Endothelial cell of umbilical vein (primary cell): ENCODE data around the gene DNAJB5. TPM values are rescaled to one million over a fixed set of nuclear protein-coding genes. Genes with fewer than 3 reads are reported as not detected.

Experiments
- BruUV-seq: library from RNA; stranded (reverse); fragments of 400-500 nt; replicated peaks from 2 replicates; lab custom pipeline; 2021; lab: Mats Ljungman, UMichigan
- CTCF ChIA-PET: fragments of 300-600, 350-600 bp; sonication (Branson Sonifier 250); formaldehyde crosslinking; loops from one replicate; lab custom pipeline; 2021; ENCODE audit warnings: antibody characterized with exemption, inconsistent platforms; lab: Charles Lee
- POLR2A ChIA-PET: fragments of 300-600, 350-600 bp; sonication (Branson Sonifier 250); formaldehyde crosslinking; loops from one replicate; lab custom pipeline; 2021; ENCODE audit warnings: antibody characterized with exemption, inconsistent platforms; lab: Charles Lee
- DNase-seq: peaks from one replicate; pipeline ENCODE4 v3.0.0-alpha.2; 2011; ENCODE audit warnings: low read depth, low spot score
- FAIRE-seq: peaks from 2 replicates; lab custom pipeline; 2011; peaks lifted over from hg19 to GRCh38; lab: Jason Lieb, UNC
- H2AFZ ChIP-seq: 2 replicates; pipeline ENCODE4 v1.6.0; 2012; ENCODE audit warnings: low read depth, low read length, control low read depth, inconsistent platforms
- H3K27ac ChIP-seq: 2 replicates; pipeline ENCODE4 v1.5.1; 2011; ENCODE audit warnings: low read depth, mild to moderate bottlenecking, control low read depth, low read length, moderate library complexity; ENCODE audit not compliant: insufficient read depth
- H3K27me3 ChIP-seq, 2 experiments: 2 replicates each; pipeline versions ENCODE4 v1.6.0 to v1.6.1; 2011; ENCODE audit warnings: low read length in 2 of 2, mixed read lengths in 1 of 2; ENCODE audit not compliant: control insufficient read depth in 2 of 2, insufficient read depth in 2 of 2
- H3K36me3 ChIP-seq, 2 experiments: 2 replicates in 1 of 2; 3 replicates in 1 of 2; pipeline ENCODE4 v1.5.1; 2011; ENCODE audit warnings: low read length in 2 of 2, mild to moderate bottlenecking in 1 of 2, moderate library complexity in 1 of 2; ENCODE audit not compliant: control insufficient read depth in 2 of 2, insufficient read depth in 2 of 2; ENCODE audit errors: extremely low read depth in 1 of 2
- H3K4me1 ChIP-seq: 3 replicates; pipeline ENCODE4 v1.5.1; 2011; ENCODE audit warnings: mild to moderate bottlenecking, low read length; ENCODE audit not compliant: control insufficient read depth, insufficient read depth; ENCODE audit errors: extremely low read depth
- H3K4me2 ChIP-seq: 2 replicates; pipeline ENCODE4 v1.6.1; 2011; ENCODE audit warnings: low read length, control low read depth, mixed read lengths; ENCODE audit not compliant: insufficient read depth
- H3K4me3 ChIP-seq, 3 experiments: fragments of 200-600 bp in 1 of 3; sonication (generic), shearing (Covaris generic) in 1 of 3; replicated peaks in 1 of 3; 2 replicates each; pipeline ENCODE4 v1.5.1; 2011 to 2016; ENCODE audit warnings: control low read depth in 3 of 3, low read length in 3 of 3, mild to moderate bottlenecking in 2 of 3, inconsistent platforms in 1 of 3, low read depth in 1 of 3, moderate library complexity in 1 of 3; ENCODE audit not compliant: insufficient read depth in 1 of 3
- H3K79me2 ChIP-seq: 2 replicates; pipeline ENCODE4 v1.6.0; 2012; ENCODE audit warnings: low read length, inconsistent platforms; ENCODE audit not compliant: control insufficient read depth, insufficient read depth
- H3K9ac ChIP-seq: replicated peaks from 2 replicates; pipeline ENCODE3; 2011; ENCODE audit warnings: low read length, control low read depth; ENCODE audit not compliant: insufficient read depth; ENCODE audit errors: extremely low read depth
- H3K9me1 ChIP-seq: replicated peaks from 3 replicates; pipeline ENCODE4 v1.6.0; 2011; ENCODE audit warnings: mild to moderate bottlenecking, low read length; ENCODE audit not compliant: control insufficient read depth, insufficient read depth; ENCODE audit errors: extremely low read depth
- H3K9me3 ChIP-seq: replicated peaks from 2 replicates; pipeline ENCODE4 v1.5.1; 2012; ENCODE audit warnings: low read length, inconsistent platforms; ENCODE audit not compliant: control insufficient read depth, insufficient read depth
- H4K20me1 ChIP-seq: replicated peaks from 2 replicates; pipeline ENCODE3; 2011; ENCODE audit warnings: mild to moderate bottlenecking, low read length; ENCODE audit not compliant: control insufficient read depth, insufficient read depth; ENCODE audit errors: extremely low read depth
- CTCF ChIP-seq, 2 donors: IDR thresholded peaks; 1 replicate in 1 of 2; 2 replicates in 1 of 2; pipeline ENCODE4 v1.5.1; 2011; ENCODE audit warnings: low read length in 2 of 2, mild to moderate bottlenecking in 2 of 2, moderate library complexity in 2 of 2, control low read depth in 1 of 2, inconsistent platforms in 1 of 2, low read depth in 1 of 2; ENCODE audit not compliant: insufficient read depth in 1 of 2; ENCODE audit errors: extremely low read depth in 1 of 2
- EZH2 ChIP-seq: IDR thresholded peaks from 2 replicates; pipeline ENCODE4 v1.6.1; 2012; ENCODE audit warnings: borderline replicate concordance, low read depth, mild to moderate bottlenecking, moderate library complexity, low read length, inconsistent platforms; ENCODE audit not compliant: severe bottlenecking
- FOS ChIP-seq: IDR thresholded peaks from 2 replicates; pipeline ENCODE4 v1.6.1; 2011; ENCODE audit warnings: mild to moderate bottlenecking, low read length, moderate library complexity, borderline replicate concordance; ENCODE audit not compliant: insufficient read depth
- GATA2 ChIP-seq: IDR thresholded peaks from 2 replicates; pipeline ENCODE4 v1.7.0; 2011; ENCODE audit warnings: low read depth, mild to moderate bottlenecking, moderate library complexity, mixed read lengths, low read length; ENCODE audit not compliant: insufficient read length, insufficient read depth
- JUN ChIP-seq: IDR thresholded peaks from 2 replicates; pipeline ENCODE4 v1.6.1; 2011; ENCODE audit warnings: borderline replicate concordance, low read depth; ENCODE audit not compliant: insufficient read length, insufficient read depth
- MAX ChIP-seq: IDR thresholded peaks from 2 replicates; pipeline ENCODE4 v1.6.1; 2011; ENCODE audit not compliant: insufficient read depth, insufficient read length
- MYC ChIP-seq: IDR thresholded peaks from one replicate; pipeline ENCODE4 v1.6.1; 2011; ENCODE audit warnings: mild to moderate bottlenecking, low read depth, low read length
- POLR2A ChIP-seq: IDR thresholded peaks from 2 replicates; pipeline ENCODE4 v1.6.1; 2012; ENCODE audit warnings: low read depth, mild to moderate bottlenecking, control low read depth, low read length
- POLR2AphosphoS5 ChIP-seq: IDR thresholded peaks from 2 replicates; pipeline ENCODE4 v1.6.1; 2012; ENCODE audit warnings: low read depth, mild to moderate bottlenecking, control low read depth, low read length, moderate library complexity; ENCODE audit not compliant: insufficient read depth
- dilution Hi-C: fragments of 300-500 bp; cut with MboI; formaldehyde crosslinking; loops from one replicate; pipeline ENCODE4 v1.15.0; 2019; ENCODE audit warnings: low sequenced_read_pairs; ENCODE audit not compliant: extremely low pct_ligation_motif_present
- intact Hi-C: fragments of 100-400 bp; cut with micrococcal nuclease; formaldehyde crosslinking; loops from one replicate; pipeline ENCODE4 v1.10.0; 2022
- polyA plus RNA-seq, 4 experiments: library from polyadenylated mRNA; depleted of rRNA in 3 of 4; stranded (reverse) in 3 of 4; unstranded in 1 of 4; fragments of >200 nt; gene quantifications; 2 replicates each; pipeline versions ENCODE4 v1.2.1 to v1.2.3, GENCODE V29; 2011 to 2012; ENCODE audit warnings: missing spikeins in 1 of 4
- total RNA-seq: library from RNA; stranded (reverse); gene quantifications from 2 replicates; pipeline ENCODE4 v1.2.3, GENCODE V29; 2021

The DNAJB5 gene
- total and polyA plus RNA-seq, 2 donors (not counting 3 experiments of a cell fraction or from before 2014, with no cell fraction given), result 8.6 to 12.8 TPM

- dilution Hi-C loops, result no loop called here
- Histone ChIP-seq H4K20me1 (no peaks in the 10 kb centered on the region), H2AFZ (no peak overlapping the region), H3K79me2 (no peaks in the 10 kb centered on the region), H3K4me1 (peaks cover 46% of the 10 kb centered on the region), H3K4me2 (no peak overlapping the region), H3K27ac (peak overlapping the region; percentile 79), H3K9me1 (no peaks in the 10 kb centered on the region), H3K9ac (no peak overlapping the region), H3K27me3 (no peaks in the 10 kb centered on the region), H3K4me3 (no peak overlapping the region), H3K36me3 (peaks cover 3 to 10% of the 10 kb centered on the region in 2 experiments), H3K9me3 (no peaks in the 10 kb centered on the region)
- FAIRE-seq, result no peak
- ChIA-PET POLR2A (interaction anchor here (1.0 kb wide), 1 partner anchor 59 kb away, joined by 3 read pairs; no protein-coding TSS in a partner anchor), CTCF (interaction anchor here (0.7 to 5.4 kb wide), 28 partner anchors 9 to 610 kb away, joined by 3 to 127 read pairs (median 6); partner anchors contain the start of genes FANCG, PIGO and VCP)
- BruUV-seq, result no TSS peak
- no peak for TF ChIP-seq GATA2
- TF ChIP-seq MAX, result no peak
- no peak for TF ChIP-seq EZH2
- TF ChIP-seq FOS, result no peak
- no peak for TF ChIP-seq MYC
- peak; percentile 16 for TF ChIP-seq POLR2AphosphoS5
- no peak for TF ChIP-seq POLR2A
- no peak for TF ChIP-seq JUN
- TF ChIP-seq CTCF (IDR thresholded peaks at IDR 0.05; ENCODE audit: extremely low read depth in 1 of 2, insufficient read depth in 1 of 2, low read depth in 1 of 2, low read length in 2 of 2), result no peak
- peak; percentile 52 for DNase-seq
- intact Hi-C loops, result loop anchor here (1.0 kb wide), 1 partner anchor 94 kb away; no protein-coding TSS in a partner anchor
Measured at GRCh38 chr9:34993502-34994259, 4.1 kb downstream of the DNAJB5 start.
